ENCODE measurements around the gene MX1. TPM values are rescaled to one million over a fixed set of nuclear protein-coding genes. Genes with fewer than 3 reads are reported as not detected.

Gene MX1
- total RNA-seq = 6.1 and 12.9 TPM in 2 replicates

GRCh38 chr21:41425954-41426675, at the start of gene MX1:
TSS of gene MX1 (plus strand) at chr21:41426239. CDS start at chr21:41432071, 5,832 bp downstream.

GRCh38 chr21:41507521-41508414, 81.7 kb downstream of the MX1 start, which contains the start of gene TMPRSS2:
TSS of gene TMPRSS2 (minus strand) at chr21:41508158. CDS start at chr21:41498133, 10,025 bp downstream.

Other genes with a start within 250 kb of the MX1 start
- not detected in 2 replicates for gene FAM3B, start 109.4 kb upstream of the MX1 start, total RNA-seq
- 0.13 and 0.50 TPM in 2 replicates for gene MX2, start 64.2 kb upstream of the MX1 start, total RNA-seq
- not detected in 2 replicates for gene TMPRSS2, start 81.9 kb downstream of the MX1 start, total RNA-seq